Stomach (tissue), 4 donors: ENCODE data around the gene TBCCD1.

ENCODE experiments used
- CTCF ChIP-seq, 7 experiments: fragments of 450-650 bp in 4 of 7; fragments of 200-600 bp in 3 of 7; sonication (generic) in 3 of 7; IDR thresholded peaks; one replicate each; pipeline ENCODE4 v1.5.1; 2016 to 2019; ENCODE audit warnings: antibody characterized with exemption in 7 of 7, control low read depth in 2 of 7, mild to moderate bottlenecking in 1 of 7
- EP300 ChIP-seq: sonication (generic); formaldehyde crosslinking; IDR thresholded peaks from one replicate; pipeline ENCODE4 v1.6.1; 2017; ENCODE audit warnings: antibody characterized with exemption
- POLR2A ChIP-seq, 4 donors: fragments of 450-650 bp; IDR thresholded peaks; one replicate each; pipeline ENCODE4 v1.6.1; 2016; ENCODE audit warnings: antibody characterized with exemption in 4 of 4, control low read depth in 2 of 4, mild to moderate bottlenecking in 1 of 4, moderate library complexity in 1 of 4
- POLR2AphosphoS5 ChIP-seq, 3 donors: sonication (generic); formaldehyde crosslinking; IDR thresholded peaks; one replicate each; pipeline ENCODE4 v1.6.1; 2016; ENCODE audit warnings: antibody characterized with exemption in 3 of 3

DNA sequence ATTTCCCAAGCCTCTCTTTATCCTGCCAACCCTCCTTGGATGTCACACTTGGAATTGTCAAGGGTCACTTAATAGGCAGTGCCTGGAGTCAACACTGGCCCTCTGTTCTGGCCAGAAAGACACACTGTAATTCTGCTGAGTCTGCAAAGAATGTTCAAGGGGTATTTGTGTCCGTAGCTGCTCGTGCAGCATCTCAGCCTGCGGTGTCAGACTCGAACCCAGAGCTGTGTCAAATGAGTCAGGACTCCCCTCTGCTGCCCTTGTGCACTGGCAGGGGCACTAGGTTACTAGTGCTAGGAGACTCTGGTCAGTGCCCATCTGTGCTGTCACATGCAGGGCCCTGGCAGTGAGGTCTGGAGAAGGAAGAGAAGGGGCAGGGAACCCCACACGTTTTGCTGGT is 44.9 kb upstream of the TBCCD1 start:
- no peak for TF ChIP-seq CTCF (IDR thresholded peaks at IDR 0.05)
- TF ChIP-seq POLR2AphosphoS5 (IDR thresholded peaks at IDR 0.05): no peak
- TF ChIP-seq EP300: no peak
- no peak for TF ChIP-seq POLR2A (IDR thresholded peaks at IDR 0.05)
